HCEC 1CT (cell line): ENCODE data around the gene SNX8.

Source experiments
- DNase-seq: peaks from one replicate; pipeline ENCODE4 v3.0.0-alpha.2; 2017

Gene SNX8

GRCh38 chr7:2242541-2243429 lies 71.5 kb downstream of the SNX8 start:
- peak; percentile 28 for DNase-seq

GRCh38 chr7:2241580-2242540 lies 72.4 kb downstream of the SNX8 start, which contains the start of the genes MRM2 and NUDT1:
TSS of gene MRM2 (minus strand) at chr7:2242205. CDS start at chr7:2242169, 36 bp downstream.
TSS of gene NUDT1 (plus strand) at chr7:2242226. CDS start at chr7:2244575, 2,349 bp downstream.
- peak; percentile 70 for DNase-seq

- DNase-seq, result no peak
Measured at GRCh38 chr7:2239242-2239641, 75.0 kb downstream of the SNX8 start.

GRCh38 chr7:2237109-2237602 lies 77.1 kb downstream of the SNX8 start:
- DNase-seq, result no peak

- peak; percentile 19 for DNase-seq
Measured at GRCh38 chr7:2233926-2234325, 80.3 kb downstream of the SNX8 start.

GRCh38 chr7:2232766-2233520 lies 81.3 kb downstream of the SNX8 start, which contains the start of gene MAD1L1:
TSS of gene MAD1L1 (minus strand) at chr7:2232945. CDS start at chr7:2230133, 2,812 bp downstream.
- peak; percentile 90 for DNase-seq

GRCh38 chr7:2231992-2232765 lies 82.1 kb downstream of the SNX8 start:
- no peak for DNase-seq

- no peak for DNase-seq
Measured at GRCh38 chr7:2230882-2231281, 83.4 kb downstream of the SNX8 start.

- DNase-seq, result no peak
Measured at GRCh38 chr7:2230226-2230625, 84.0 kb downstream of the SNX8 start.

- no peak for DNase-seq
Measured at GRCh38 chr7:2229467-2229866, 84.8 kb downstream of the SNX8 start.

- no peak for DNase-seq
Measured at GRCh38 chr7:2228921-2229320, 85.3 kb downstream of the SNX8 start.

- no peak for DNase-seq
Measured at GRCh38 chr7:2227699-2228098, 86.5 kb downstream of the SNX8 start.

GRCh38 chr7:2225830-2226229 lies 88.4 kb downstream of the SNX8 start:
- DNase-seq, result no peak

- DNase-seq, result no peak
Measured at GRCh38 chr7:2225336-2225735, 88.9 kb downstream of the SNX8 start.

- DNase-seq, result no peak
Measured at GRCh38 chr7:2224934-2225333, 89.3 kb downstream of the SNX8 start.

- no peak for DNase-seq
Measured at GRCh38 chr7:2224491-2224928, 89.7 kb downstream of the SNX8 start.

- DNase-seq, result no peak
Measured at GRCh38 chr7:2223321-2223720, 90.9 kb downstream of the SNX8 start.

GRCh38 chr7:2222516-2222915 lies 91.7 kb downstream of the SNX8 start:
- DNase-seq, result no peak

GRCh38 chr7:2220954-2221353 lies 93.3 kb downstream of the SNX8 start:
- no peak for DNase-seq

- DNase-seq, result no peak
Measured at GRCh38 chr7:2220506-2220905, 93.7 kb downstream of the SNX8 start.

- no peak for DNase-seq
Measured at GRCh38 chr7:2220030-2220429, 94.2 kb downstream of the SNX8 start.
